ENCODE measurements around the gene TEAD1.

Gene TEAD1

DNA sequence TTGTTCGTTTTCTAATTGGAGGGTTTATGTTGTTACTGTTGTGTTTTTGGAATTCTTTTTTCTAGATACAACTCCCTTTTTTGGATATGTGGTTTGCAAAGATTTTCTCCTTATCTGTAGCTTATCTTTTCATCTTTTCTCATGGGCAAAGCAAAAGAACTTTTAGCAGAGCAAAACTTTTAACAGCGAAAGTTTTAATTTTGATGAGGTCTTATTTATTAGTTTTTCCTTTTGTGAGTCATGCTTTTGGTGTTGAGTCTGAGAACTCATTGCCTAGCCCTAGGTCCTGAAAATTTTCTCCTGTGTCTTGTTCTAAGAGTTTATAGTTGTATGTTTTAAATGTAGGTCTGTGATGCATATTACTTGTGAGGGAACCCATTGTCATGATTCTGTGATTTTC, 99.4 kb downstream of the TEAD1 start:
- intact Hi-C loops (cut with DNase I): no loop called here
- DNase-seq: no peak

DNA sequence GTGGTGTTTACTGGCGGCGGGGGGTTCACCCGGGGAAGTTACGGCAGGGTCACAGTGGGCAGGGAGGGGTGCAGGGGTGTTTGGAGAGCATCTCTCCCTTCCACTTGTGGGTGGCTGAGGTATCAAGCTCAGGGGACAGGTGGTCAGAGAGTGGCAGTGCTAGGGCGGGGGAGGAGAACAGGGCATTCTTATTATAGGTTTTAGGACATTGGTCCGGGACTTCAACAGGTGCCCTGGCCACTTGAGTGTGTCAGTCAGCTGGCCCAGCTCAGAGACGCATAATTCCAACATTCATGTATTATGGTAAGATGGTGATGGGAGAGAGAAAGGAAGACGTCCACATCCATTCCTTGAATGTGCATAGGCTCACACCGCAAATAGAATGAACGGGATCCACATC, 101.7 kb downstream of the TEAD1 start:
- intact Hi-C loops (cut with DNase I): no loop called here
- DNase-seq: no peak

DNA sequence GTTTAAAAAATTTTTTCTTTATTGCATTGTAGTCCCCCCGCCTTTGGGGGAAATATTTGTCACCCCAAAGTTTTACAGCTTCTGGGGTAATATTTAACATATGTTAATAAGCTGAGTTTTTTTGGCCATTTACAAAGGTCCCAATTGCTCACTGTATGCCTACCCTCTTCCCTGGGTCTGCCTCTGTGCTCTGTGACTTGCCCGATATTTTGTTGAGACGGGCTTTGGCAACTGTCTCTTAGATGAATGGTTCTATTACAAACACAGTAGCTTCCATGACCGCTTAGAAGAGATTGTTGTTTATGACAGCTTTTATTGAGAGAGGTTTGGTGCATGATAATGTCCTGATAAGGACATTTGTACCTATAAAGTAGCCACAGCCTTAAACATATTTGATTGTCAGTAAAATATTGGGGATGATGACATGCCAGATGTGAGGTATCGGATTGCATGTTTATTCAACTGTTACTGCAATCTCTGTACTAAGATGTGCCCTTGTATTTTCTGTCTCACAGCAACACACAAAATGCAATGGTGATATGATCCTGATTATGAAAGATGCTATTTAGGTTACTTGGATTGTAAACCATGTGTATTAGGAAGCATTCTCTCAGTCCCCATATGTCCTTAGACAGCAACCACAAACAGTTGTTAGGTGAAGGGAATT, 103.1 kb downstream of the TEAD1 start:
- intact Hi-C loops (cut with DNase I): no loop called here
- DNase-seq: no peak

DNA sequence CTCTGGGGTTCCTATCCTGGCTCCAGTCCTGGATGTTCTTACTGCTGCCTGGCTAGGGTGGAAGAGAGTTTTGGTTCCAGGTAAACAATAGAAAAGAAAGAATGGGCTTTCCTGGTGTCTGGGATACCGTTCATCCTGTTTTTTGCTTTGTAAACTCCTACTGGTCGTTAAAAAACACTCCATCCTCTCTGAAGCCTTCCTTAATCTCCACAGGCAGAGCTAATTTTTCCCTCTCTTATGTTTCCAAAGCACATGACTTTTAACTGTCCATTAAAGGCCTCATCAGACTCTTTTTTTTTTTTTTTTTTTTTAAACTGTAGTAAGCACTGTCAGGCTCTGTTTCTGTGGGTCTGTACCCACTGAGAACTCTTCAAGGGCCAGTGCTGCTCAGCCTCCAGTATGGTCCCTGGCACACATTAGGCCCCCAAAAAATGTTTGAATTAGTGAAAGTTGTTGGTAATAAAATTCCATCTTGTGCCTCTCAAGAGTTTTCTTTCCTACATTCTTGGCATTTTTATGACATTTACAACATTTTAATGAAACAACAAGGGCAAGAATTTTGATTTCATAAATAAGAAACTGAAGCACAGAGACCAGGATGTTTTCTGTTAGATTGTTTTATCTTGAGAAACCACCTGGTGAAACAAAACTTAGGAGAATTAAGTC, 104.2 kb downstream of the TEAD1 start:
- intact Hi-C loops (cut with DNase I): no loop called here
- no peak for DNase-seq

- intact Hi-C loops (cut with DNase I): no loop called here
- DNase-seq: no peak
Measured at GRCh38 chr11:12783765-12784164, 109.5 kb downstream of the TEAD1 start.

DNA sequence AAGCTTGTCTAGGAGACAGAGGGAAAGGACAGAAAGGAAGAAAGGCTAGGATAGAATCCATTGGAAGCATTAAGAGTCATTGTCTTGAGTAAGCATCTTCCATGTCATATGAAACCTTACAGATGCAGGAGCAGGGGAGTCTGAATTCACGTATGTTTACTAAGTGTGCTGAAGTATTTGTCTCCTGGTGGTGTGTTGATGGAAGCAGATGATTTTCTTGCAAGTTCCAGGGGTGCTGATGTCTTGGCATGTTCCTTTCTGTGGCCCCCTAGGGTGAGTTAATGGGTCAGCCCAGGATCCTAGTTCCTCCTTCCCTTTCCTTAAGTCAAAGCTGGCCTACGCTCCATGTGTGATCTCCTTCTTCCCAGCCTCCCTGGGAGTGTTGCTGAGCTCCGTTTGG, 110.2 kb downstream of the TEAD1 start:
- intact Hi-C loops (cut with DNase I): no loop called here
- DNase-seq: no peak

DNA sequence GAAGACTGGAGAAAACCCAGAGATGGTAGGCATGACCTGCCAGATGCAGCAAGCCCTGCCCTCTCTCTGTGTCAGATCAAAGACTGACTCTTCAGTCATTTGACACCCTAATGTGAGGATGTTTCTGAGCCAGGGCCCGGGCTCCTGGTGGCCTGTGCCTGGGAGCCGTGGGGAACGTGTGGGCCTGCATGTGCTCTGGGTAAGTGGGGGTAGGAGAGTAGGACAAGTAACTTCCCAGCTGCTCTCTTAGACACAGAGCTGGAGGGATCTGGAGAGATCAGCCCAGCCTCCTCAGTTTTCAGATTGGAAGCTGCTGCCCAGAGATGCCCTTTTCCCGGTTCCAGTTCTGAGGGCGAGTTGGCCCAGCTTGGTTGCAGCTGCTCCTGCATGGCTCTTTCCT, 110.8 kb downstream of the TEAD1 start:
- intact Hi-C loops (cut with DNase I): no loop called here
- no peak for DNase-seq

- intact Hi-C loops (cut with DNase I): no loop called here
Measured at GRCh38 chr11:12785901-12786300, 111.7 kb downstream of the TEAD1 start.

GRCh38 chr11:12786450-12786849, 112.2 kb downstream of the TEAD1 start:
- intact Hi-C loops (cut with DNase I): no loop called here
- DNase-seq: no peak

More at GRCh38 chr11:12785901-12786300, 111.7 kb downstream of the TEAD1 start:
- no peak for DNase-seq

DNA sequence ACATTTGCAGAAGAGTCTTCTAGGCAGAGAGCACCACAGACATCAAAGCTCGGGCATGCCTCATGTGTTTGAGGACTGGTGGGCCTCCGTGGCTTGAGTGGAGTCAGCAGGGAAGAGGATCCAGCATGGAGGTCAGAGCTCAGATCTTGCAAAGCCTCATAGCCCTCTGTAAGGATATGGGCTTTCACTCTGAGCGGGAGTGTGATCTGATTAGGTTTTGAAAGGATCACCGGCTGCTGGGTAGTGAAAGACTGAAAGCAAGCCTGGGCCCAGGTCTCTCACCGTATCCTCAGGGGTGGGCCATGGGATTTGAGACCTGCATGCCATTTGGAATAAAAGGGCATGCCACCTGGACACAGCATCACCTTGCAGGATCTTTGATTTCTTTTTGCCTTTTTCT, 112.7 kb downstream of the TEAD1 start:
- intact Hi-C loops (cut with DNase I): no loop called here
- DNase-seq: no peak

DNA sequence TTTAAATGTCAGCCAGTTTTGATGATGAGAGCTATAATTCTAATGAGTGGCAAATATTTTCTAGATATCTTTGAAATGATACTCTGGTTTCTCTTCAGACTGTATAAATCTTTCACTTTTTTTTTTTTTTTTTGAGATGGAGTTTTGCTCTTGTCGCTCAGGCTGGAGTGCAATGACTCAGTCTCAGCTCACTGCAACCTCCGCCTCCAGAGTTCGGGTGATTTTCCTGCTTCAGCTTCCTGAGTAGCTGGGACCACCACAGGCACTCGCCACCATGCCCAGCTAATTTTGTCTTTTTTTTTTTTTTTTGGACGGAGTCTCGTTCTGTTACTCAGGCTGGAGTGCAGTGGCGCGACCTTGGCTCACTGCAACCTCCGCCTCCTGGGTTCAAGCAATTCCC, 113.6 kb downstream of the TEAD1 start:
- intact Hi-C loops (cut with DNase I): no loop called here
- DNase-seq: no peak

- no peak for DNase-seq
- intact Hi-C loops (cut with DNase I): no loop called here
Measured at GRCh38 chr11:12789054-12789453, 114.8 kb downstream of the TEAD1 start.

DNA sequence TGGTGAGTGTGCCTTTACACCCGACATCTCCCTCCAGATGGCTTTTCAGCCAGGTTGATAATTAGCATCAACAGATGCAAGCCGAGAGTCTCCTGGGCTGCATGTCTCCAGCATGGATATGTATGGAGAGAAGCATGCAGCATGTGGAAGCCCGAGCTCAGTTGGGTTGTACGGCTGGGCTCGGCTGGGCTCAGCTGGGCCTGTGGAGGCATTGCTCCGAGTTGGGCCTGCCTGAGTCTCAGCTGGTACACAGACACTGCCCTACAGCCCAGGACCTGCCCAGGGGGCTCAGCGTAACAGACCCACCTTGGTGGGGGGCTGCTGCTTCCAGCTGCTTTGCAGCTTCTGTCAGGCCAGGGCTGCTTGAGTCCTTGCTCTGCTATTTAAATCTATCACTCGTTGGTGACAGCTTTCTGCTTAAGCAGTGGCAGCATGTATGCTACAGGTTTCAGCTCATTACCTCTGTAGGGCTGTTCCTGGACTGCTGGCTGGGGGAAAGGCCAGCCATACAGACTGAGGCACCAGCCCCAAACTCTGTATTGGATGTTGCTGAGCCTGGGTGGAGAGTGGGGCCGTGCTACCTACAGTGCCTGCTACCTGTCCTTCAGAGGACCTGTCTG, 115.5 kb downstream of the TEAD1 start:
- intact Hi-C loops (cut with DNase I): no loop called here
- DNase-seq: peak in 1 of 10 donors; percentile 79

DNA sequence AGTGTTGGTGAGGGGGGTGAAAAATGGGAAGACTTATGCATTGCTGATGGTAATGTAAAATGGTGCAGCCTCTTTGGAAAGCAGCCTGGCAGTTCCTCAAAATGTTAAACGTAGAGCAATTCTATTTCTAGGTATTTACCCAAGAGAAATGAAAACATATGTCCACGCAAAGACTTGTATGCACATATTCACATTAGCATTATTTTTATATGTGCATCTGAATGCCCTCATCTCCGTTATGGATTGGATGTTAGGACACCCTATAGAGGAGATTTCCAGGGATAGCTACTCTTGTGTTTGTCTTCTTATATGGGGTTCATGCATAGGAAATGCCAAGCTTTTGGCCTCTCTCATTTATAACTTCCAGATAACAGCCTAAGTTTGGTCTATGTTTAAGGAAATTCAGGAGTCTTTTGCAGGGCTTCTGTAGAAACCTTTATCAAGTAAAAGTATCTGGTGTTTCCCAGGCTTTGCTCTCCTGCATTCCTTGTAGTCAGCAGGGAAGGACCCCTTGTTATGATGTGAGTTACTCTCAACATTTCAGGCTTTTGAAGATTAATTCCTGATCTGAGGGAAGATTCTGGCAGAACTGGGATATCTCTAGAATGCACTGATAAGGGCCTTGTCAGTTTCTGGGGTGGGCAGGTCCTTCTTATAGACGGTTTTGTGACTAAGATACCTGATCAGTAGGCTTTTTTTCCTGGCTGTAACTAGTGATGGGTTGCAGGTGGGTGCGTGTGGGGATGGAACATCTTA, 116.8 kb downstream of the TEAD1 start:
- DNase-seq: no peak
- intact Hi-C loops (cut with DNase I): no loop called here

GRCh38 chr11:12792018-12792417, 117.8 kb downstream of the TEAD1 start:
- intact Hi-C loops (cut with DNase I): no loop called here
- no peak for DNase-seq

DNA sequence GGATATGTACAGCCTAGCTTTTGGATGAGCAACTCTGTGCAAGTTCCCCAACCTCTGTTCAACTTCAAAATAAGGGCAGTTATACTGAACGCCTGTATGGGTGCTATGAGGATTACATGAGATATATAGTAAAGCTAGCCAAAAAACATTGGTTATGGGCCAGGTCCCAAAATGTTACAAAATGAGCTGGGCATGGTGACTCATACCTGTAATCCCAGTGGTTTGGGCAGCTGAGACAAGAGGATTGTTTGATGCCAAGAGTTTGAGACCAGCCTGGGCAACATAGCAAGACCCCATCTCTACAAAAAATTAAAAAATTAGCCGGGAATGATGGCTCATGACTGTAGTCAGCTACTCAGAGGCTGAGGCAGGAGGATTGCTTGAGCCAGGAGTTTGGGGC, 118.4 kb downstream of the TEAD1 start:
- intact Hi-C loops (cut with DNase I): no loop called here
- DNase-seq: no peak

- DNase-seq: no peak
- intact Hi-C loops (cut with DNase I): no loop called here
Measured at GRCh38 chr11:12793065-12793464, 118.8 kb downstream of the TEAD1 start.

GRCh38 chr11:12793506-12793905, 119.3 kb downstream of the TEAD1 start:
- intact Hi-C loops (cut with DNase I): no loop called here
- DNase-seq: no peak

DNA sequence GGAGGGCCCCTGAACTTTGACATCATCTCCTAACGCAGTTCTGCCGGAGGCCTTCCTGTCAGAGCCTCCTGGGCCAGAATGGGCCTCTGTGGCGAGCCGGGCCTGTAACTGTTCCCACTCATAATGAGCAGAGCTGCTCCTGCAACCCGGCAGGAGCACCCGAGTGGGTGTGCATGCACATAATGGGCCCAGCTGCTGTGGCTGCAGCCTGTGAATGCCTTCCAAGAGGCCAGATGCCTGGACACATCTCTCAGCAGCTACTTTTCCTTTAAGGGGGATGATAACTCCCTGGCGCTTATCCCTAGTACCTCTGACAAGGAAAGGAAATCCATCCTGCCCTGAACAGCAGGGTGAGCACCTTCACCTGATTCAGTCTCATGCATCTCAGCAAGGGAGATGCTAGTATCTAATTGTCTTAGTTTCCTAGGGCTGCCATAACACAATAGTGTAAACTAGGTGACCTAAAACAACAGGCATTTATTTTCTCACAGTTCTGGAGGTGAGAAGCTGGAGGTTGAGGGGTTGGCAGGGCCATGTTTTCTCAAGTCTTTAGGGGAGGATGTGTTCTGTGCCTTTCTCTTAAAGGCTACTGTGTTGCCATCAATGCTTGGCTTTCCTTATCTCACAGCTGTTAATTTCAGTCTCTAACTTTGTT, 120.5 kb downstream of the TEAD1 start:
- intact Hi-C loops (cut with DNase I): no loop called here
- DNase-seq: peak in 1 of 10 donors; percentile 81

- no peak for DNase-seq
- intact Hi-C loops (cut with DNase I): no loop called here
Measured at GRCh38 chr11:12797996-12798395, 123.8 kb downstream of the TEAD1 start.

DNA sequence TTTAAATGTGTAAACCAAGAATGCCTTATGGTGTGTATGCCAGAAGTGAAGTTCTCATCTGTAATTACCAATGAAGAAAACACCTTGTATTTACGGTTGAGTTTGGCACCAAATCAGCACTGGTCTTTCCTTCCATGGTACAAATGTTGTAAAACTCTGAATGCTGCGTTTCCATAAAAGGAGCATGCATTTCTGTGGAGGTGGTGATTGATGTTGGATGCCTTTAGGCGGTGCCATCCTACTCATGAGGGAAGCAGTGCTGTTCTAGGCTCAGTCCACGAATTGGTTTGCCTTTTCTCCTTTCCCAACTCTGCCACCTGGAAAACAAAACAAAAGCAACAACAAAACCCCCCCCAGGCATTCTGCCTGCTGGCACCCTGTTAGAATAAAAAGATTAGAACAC, 124.4 kb downstream of the TEAD1 start:
- DNase-seq: no peak
- intact Hi-C loops (cut with DNase I): no loop called here

All from posterior cingulate gyrus (tissue), 11 donors.